GM19452 (cell line): ENCODE data around the gene MYO7B.
A peak's percentile ranks its signal among the peaks of the same experiment; 100 is the strongest.

Experiments
- ATAC-seq: cut with Tn5 transposase; IDR thresholded peaks from one replicate; pipeline ENCODE4 v1.9.1; 2021; ENCODE audit not compliant: unreplicated experiment

MYO7B gene

DNA sequence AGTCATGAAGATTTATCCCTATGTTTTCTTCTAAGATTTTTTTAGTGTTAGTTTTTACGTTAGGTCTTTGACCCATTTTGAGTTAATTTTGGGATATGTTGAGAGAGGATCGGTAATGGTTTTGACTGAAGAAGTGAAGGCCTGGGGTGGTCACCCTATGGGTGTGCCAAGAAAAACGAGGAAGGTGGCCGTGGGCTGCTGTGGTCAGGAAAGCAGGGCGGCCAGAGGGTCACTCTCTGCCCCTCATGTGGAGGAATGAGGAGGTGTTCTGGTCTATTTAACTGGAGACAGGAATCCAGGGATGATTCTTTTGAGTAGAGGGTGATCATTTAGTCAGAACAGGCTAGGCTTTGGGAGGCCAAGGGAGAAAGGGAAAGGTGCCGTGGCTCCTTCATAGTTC is 50.7 kb downstream of the MYO7B start:
- no peak for ATAC-seq

- no peak for ATAC-seq
Observed at GRCh38 chr2:127586746-127587295, 51.3 kb downstream of the MYO7B start.

DNA sequence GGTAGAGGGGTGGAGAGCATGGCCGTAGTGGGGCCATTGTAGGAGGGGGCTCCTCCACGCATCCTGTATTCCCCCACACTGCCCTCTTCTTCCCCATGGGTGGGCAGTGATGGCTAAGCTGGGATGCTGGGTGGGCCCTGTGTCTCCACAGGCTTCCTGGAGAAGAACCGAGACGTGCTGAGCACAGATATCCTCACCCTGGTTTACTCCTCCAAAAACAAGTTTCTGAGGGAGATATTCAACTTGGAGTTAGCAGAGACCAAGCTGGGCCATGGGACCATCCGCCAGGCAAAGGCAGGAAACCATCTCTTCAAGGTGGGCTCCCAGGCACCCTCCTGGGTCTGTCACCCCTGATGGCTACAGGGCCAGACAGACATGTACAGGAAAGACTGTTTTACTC is 52.8 kb downstream of the MYO7B start:
- ATAC-seq, result no peak

DNA sequence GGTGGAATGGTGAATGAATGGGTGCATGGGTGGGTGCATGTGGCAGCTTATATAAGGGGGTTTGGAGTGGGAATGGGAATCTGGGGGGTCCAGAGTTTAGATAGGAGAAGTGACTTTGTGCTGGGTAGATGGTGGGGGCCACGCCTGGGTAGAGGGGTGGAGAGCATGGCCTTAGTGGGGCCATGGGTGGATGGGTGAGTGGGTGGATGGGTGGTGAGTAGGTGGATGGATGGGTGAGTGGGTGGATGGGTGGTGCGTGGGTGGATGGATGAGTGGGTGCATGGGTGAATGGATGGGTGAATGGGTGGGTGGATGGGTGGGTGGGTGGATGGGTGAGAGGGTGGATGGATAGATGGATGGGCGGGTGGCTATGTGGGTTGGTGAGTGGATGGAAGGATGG is 53.9 kb downstream of the MYO7B start:
- ATAC-seq, result no peak

DNA sequence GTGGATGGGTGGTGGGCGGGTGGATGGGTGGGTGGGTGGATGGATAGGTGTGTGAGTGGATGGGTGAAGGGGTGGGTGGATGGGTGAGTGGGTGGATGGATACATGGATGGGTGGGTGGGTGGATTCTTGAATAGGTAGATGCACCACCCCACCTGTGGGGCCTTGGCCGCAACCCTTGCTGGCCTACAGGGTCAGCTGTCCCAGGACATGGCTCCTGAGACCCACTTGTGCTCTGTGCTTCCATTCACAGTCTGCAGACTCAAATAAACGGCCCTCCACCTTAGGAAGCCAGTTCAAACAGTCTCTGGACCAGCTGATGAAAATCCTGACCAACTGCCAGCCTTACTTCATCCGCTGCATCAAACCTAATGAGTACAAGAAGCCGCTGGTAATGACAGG is 54.4 kb downstream of the MYO7B start:
- no peak for ATAC-seq

DNA sequence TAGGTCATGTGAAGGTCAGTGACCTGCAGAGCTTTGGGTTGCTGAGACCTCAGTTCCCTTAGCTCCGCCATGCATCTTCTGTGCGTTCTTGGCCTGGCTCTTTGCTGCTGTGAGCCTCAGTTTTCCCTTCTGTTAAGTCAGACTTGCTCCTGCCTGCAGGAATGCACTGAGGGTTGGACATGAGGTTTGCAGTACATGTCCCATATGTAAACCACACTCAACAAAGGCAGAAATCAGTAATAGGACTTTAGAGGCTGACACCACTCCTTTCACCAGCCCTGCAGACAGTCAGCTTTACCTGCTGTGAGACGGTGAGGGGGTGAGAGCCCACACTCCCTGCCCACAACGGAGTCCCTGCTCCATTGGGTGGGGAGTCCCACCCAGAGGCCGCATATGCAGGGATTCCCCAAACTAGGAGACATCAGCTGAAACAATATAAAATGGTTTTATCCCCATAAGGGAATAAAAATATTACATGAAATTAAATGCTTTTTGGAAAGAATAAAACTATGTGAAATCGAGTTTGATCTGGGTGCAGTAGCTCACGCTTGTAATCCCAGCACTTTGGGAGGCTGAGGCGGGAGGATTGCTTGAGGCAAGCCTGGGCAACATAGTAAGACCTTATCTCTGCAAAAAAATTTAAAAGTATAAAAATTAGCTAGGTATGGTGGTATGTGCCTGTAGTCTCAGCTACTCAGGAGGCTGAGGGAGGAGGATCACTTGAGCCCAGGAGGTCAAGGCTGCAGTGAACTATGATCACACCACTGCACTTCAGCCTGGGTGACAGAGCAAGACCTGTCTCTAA is 55.1 kb downstream of the MYO7B start:
- ATAC-seq, result no peak

DNA sequence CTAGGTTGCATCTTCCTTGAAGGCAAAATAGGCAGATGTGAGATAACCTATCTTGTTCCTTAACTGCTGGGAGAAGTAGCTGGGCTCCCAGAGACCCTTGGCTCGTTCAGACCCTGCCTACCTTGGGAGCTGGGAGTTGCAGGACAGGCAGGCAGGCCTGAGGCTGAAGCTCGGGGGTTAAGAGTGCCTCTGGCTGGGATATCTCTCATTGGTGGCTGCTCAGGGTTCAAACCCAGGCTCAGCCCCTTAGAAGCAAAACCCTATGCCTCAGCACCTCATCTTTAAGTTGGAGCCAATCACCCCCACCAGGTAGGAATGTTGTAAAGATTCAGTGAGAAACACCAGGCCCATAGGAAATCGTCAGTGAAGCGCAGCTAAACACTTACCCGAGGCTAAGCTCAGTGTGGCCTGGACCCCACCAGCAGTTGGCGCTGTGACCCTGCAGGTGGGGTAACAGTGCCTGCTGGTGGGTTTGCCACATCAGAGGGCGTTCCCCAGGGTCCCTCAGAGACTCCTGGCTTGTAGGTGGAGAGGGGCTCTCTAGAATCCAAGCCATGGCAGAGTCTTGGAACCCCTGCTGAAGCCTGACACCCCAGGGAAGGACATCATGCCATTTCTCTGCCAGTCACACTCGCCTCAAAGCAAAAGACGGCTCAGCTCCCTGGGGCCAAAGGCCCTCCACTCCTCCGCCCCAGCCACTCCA is 55.9 kb downstream of the MYO7B start:
- ATAC-seq, result peak; percentile 80

- ATAC-seq, result no peak
Observed at GRCh38 chr2:127592761-127593227, 57.3 kb downstream of the MYO7B start.

DNA sequence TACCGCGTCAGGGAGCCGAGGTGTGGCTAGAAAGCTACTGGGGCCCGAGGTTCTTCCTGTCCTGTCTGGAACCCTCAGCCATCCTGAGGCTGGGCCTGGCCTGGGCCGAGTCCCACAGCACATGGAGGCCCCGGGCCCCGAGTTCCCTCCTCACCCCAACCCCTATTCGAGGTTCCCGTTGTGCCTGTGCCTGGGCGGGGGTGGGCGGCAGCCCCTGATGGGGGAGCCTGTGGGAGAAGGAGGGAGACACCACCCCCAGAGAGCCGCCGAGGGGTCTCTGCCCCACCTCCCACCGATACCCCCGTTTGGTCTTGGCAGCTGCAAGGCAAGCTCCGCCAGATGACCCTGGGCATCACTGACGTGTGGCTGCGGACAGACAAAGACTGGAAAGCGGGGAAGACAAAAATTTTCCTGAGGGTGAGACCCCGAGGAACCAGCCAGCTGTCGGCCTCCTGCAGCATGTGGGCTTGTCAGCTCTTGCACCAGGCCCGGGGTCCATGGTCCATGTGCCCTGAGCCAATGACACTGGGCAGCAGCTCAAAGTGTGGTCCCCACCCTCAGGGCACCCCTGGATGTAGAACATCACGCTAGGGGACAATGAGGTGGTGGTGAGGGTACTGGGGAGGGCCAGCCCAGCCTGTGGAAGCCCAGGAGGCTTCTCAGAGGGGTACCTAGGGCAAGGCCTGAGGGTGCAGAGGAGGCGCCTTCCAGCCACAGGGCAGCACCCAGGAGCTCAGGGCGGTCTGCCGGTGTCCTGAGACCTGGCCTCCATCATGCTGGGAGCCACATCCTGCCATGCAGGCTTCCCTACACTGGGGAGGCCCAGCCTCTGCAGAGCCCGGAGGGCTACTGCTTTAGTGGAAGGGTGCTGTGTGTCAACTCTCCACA is 58.0 kb downstream of the MYO7B start:
- ATAC-seq, result no peak

- ATAC-seq, result no peak
Observed at GRCh38 chr2:127594116-127594591, 58.7 kb downstream of the MYO7B start.

- ATAC-seq, result no peak
Observed at GRCh38 chr2:127596311-127597045, 61.0 kb downstream of the MYO7B start.

DNA sequence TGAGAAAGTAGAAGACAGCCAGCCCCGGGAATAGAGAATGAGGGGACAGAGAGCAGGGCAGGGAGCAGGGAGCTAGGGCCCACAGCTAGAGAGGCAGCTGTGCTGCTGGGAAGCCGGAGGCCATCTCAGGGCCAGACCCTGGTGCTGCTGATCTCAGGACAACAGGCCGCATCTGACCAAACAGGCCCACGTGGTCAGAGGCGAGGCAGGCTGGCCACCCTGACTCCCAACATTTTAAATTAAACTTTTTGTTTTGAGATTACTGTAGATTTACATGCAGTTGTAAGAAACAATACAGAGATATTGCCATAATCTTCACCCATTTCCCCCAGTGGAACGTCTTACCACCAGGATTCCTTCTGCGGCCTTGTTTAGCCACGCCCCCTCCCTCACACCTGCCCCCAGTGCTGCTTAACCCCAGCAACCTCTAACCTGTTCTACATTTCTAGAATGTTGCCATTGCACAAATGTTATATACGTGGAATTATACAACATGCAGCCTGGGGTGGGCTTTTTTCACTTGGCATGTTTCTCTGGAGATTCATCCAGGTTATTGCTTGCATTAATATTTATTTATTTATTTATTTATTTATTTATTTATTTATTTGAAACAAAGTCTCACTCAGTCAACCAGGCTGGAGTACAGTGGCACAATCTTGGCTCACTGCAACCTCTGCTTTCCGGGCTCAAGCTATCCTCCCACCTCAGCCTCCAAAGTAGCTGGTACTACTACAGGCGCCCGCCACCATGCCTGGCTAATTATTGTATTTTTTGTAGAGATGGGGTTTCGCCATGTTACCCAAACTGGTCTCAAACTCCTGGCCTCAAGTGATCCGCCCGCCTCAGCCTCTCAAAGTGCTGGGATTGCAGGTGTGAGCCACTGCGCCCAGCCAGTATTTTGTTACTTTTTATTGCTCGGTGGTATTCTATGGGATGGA is 61.8 kb downstream of the MYO7B start:
- no peak for ATAC-seq

DNA sequence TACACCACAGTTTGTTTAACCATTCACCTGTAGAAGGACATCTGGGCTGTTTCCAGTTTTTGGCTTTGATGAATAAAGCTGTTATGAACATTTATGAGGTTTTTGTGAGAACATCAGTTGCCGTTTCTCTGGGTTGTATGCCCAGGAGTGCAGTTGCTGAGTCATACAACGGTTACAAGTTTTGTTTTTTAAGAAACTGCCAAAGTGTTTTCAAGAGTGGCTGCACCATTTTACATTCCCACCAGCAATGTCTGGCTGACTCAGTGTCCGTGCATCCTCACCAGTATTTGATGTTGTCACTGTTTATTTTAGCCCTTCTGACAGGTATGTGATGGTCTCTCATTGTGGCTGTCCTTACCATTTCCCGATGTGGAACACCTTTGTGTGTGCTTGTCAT is 62.5 kb downstream of the MYO7B start:
- no peak for ATAC-seq

- no peak for ATAC-seq
Observed at GRCh38 chr2:127598711-127599110, 63.2 kb downstream of the MYO7B start.

DNA sequence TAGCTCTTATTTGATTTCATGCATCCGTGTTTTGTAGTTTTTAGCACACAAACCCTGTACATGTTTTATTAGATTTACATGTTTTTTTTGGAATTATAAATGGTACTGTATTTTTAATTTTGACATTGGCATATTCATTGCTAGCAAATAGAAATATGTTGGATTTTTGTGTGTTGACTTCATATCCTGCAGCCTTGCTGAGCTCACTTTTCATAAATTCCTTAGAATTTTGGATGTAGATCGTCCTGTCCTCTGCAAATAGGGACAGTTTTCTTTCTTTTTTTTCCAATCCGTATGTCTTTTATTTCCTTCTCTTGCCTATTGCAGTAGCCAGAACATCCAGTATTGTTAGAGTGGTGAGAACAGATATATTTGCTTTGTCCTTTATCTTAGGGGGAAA is 63.7 kb downstream of the MYO7B start:
- no peak for ATAC-seq

GRCh38 chr2:127604986-127605385 is 69.5 kb downstream of the MYO7B start:
- no peak for ATAC-seq

GRCh38 chr2:127605691-127606263 is 70.3 kb downstream of the MYO7B start:
- no peak for ATAC-seq

DNA sequence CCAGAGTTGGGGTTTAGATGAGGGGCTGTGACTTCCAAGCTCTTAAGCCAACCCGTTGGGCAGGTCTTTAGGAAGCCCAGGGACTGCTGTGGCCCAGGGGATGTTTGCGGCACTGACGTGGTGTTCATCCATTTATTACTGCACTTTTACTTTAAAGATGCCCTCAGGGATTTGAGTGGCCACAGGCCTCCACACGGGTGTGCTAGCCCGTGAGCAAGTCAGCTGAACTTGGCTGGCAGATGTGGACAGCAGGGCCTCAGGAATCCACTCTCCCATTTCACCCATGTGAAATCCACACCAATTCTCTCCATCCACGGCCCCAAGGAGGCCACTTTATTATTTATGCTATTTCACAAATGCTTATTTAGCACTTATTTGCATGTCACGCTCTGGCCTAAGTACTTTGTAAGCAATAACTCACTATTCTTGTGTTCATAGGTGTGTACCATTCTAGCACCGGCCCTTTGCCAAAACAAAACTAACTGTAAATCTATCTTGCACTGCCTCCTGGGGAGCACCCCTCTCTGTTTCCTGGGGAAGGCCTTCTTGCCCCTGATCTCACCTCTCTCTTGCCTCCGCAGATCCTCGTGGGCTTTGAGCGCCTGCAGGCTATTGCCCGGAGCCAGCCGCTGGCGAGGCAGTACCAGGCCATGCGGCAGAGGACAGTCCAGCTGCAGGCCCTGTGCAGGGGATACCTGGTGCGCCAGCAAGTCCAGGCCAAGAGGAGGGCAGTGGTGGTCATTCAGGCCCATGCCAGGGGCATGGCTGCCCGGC is 71.3 kb downstream of the MYO7B start:
- no peak for ATAC-seq
